Activated T-cell treated with anti-CD3 and anti-CD28 coated beads, Interleukin-2, amount 50 U/mL, for 72 hours (primary cell): ENCODE data around the gene ACKR3. TPM values are rescaled to one million over a fixed set of nuclear protein-coding genes. Genes with fewer than 3 reads are reported as not detected.

Experiments used
- ATAC-seq, 2 donors: fragments of 150-1000 bp; cut with Tn5 transposase; replicated peaks in 1 of 2; 2 replicates each; pipeline ENCODE4 v1.10.0; 2021; ENCODE audit warnings: moderate library complexity in 2 of 2, mild to moderate bottlenecking in 1 of 2
- DNase-seq, 2 donors: peaks; one replicate each; pipeline ENCODE4 v3.0.0; 2021 to 2022; ENCODE audit warnings: mixed read lengths in 1 of 2
- H3K27ac Mint-ChIP-seq: one replicate; pipeline ENCODE4 v1.8.0; 2022; ENCODE audit warnings: mild to moderate bottlenecking, moderate library complexity, mixed read lengths
- H3K27me3 Mint-ChIP-seq: one replicate; pipeline ENCODE4 v1.8.0; 2022; ENCODE audit warnings: low read depth, mixed read lengths
- H3K36me3 Mint-ChIP-seq, 2 donors: one replicate each; pipeline ENCODE4 v1.8.0; 2022; ENCODE audit warnings: mixed read lengths in 2 of 2, mild to moderate bottlenecking in 1 of 2; ENCODE audit not compliant: insufficient read depth in 2 of 2
- H3K4me1 Mint-ChIP-seq: one replicate; pipeline ENCODE4 v1.8.0; 2022; ENCODE audit warnings: low read depth, mixed read lengths
- H3K4me3 Mint-ChIP-seq, 2 donors: one replicate each; pipeline ENCODE4 v1.8.0; 2022; ENCODE audit warnings: mild to moderate bottlenecking in 2 of 2, mixed read lengths in 2 of 2, moderate library complexity in 2 of 2
- H3K9me3 Mint-ChIP-seq, 2 donors: one replicate each; pipeline ENCODE4 v1.8.0; 2022; ENCODE audit warnings: mixed read lengths in 2 of 2
- total RNA-seq, 2 donors: library from RNA; stranded (reverse); gene quantifications; one replicate each; pipeline ENCODE4 v1.2.3, GENCODE V29; 2022

The ACKR3 gene
- total RNA-seq, 2 donors from 2014 or later = 0.83 to 1.0 TPM

DNA sequence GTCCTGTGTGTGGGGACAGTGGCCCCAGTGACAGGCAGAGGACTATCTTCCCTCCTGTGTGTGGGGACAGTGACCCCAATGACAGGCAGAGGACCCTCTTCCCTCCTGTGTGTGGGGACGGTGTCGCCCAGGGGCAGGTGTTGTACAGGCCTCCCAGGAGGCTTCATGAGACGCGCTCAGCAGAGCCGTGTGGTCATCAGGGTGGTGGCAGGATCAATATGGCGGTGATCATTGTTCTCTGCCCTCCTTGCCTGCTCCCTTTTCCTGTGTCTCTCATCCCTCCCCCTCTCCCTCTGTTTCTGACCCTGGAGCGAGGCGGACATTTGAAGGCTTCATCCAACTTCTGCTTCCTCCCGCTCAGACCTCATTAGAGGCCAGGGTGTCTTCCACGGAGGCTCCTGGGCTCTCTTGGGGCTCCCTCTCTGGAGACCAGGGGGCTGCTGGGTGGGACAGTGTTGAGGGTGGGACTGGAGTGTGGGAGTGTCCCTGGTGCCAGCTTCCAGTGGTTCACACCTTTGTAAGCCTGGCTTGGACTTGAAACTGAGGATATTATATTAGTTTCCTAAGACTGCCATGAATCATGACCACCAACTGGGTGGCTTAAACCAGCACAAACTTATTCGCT lies 59.5 kb downstream of the ACKR3 start:
- no peaks in the 10 kb centered on the region for H3K4me1 Mint-ChIP-seq
- no peak overlapping the region for H3K4me3 Mint-ChIP-seq
- ATAC-seq (no peak), DNase-seq (no peak)
- H3K36me3 Mint-ChIP-seq = no peaks in the 10 kb centered on the region
- H3K27me3 Mint-ChIP-seq = peaks cover 5% of the 10 kb centered on the region
- no peak overlapping the region for H3K27ac Mint-ChIP-seq
- H3K9me3 Mint-ChIP-seq = no peaks in the 10 kb centered on the region

DNA sequence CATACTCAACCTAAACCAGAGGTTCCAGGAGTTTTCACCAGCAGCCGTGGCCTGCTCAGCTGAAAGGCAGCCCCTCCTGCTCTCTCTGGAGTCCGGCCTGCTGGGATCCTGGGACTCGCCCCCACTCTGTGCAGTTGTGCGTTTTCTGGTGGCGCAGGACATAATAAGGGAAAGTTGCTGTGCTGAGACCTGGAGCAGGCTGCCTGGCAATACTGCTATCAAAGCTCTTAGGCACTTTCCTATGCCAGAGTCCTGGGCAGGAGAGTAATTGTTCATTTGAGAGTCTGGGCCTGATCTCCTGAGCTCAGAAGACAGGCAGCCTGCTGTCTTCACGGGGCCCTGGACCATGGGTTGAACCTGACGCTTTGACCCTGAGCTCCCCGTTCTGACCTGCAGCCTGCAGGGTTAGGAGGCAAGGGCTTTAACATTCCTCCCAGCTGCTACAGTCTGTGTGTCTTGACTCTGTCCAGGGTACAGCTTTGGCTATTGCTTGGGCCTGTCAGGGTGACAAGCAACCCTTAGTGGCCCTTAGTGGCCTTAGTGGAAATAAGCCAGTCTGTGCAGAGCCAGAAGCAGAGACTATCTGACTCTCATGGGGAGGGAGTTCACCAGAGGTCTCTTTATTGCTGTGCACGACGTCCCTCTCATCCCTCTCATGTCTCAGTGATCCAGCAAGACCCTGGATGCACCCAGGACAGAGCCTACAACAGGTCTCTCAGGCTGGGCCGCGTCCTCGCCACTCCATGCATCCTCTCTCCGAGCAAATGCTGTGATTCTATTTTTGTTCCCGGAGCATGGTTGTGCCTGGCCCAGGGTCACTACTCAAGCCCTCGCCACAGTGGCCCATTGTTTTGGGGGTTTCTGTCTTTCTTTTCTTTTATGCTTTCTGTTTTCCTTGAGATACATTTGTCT lies 60.6 kb downstream of the ACKR3 start:
- no peak overlapping the region for H3K4me3 Mint-ChIP-seq
- ATAC-seq (no peak), DNase-seq (no peak)
- H3K9me3 Mint-ChIP-seq = no peaks in the 10 kb centered on the region
- H3K4me1 Mint-ChIP-seq = no peaks in the 10 kb centered on the region
- no peaks in the 10 kb centered on the region for H3K36me3 Mint-ChIP-seq
- peaks cover 5% of the 10 kb centered on the region for H3K27me3 Mint-ChIP-seq
- no peak overlapping the region for H3K27ac Mint-ChIP-seq

DNA sequence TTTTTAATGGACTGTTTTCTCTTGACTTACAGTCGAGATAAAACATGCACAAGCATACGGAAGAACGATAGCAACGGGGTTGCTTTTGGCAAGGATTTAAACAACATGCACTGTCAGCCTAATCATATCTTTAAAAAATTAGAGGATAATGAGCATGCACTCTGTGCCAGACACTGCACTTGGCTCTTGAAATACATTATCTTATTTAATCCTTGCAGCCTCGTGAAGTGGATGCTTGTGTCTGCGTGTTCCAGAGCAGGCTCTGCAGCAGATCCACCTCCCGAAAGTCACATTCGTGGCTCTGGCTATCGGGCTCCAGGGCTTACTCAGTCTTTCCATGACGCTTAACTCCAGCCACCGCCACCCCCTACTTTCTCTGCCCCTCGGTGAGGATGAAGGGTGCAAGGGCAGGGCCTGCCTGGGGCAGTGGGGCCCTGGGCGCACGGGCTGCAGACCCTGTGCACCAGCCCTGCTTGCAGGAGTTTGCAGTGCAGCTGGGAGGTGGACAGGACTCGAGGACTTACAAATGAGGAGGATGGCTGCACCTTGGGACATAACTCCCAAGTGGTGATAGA lies 61.7 kb downstream of the ACKR3 start:
- peaks cover 5% of the 10 kb centered on the region for H3K27me3 Mint-ChIP-seq
- H3K27ac Mint-ChIP-seq = no peak overlapping the region
- ATAC-seq (no peak), DNase-seq (no peak)
- no peak overlapping the region for H3K4me3 Mint-ChIP-seq
- no peaks in the 10 kb centered on the region for H3K9me3 Mint-ChIP-seq
- H3K4me1 Mint-ChIP-seq = no peaks in the 10 kb centered on the region
- H3K36me3 Mint-ChIP-seq = no peaks in the 10 kb centered on the region

DNA sequence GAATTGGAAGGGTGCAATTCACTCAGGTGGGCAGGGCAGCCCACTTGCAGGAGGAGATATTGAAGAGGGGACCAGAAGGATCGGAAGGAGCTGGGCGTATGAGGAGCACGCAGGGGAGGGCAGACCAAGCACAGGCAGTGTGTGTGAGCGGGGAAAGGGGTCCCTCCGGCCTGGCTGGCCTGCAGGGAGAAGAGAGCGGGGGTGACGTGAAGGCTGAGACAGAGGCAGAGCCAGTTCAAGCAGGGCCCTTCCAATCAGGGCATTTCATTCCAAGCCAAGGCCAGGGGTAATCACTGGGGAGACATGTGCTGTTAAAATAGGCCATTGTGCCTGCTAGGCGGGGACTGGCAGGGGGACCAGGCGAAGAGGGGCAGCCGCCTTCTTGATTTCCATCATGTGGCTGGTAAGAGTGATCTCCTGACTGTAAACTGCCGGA lies 62.2 kb downstream of the ACKR3 start:
- H3K27ac Mint-ChIP-seq = no peak overlapping the region
- no peak overlapping the region for H3K4me3 Mint-ChIP-seq
- no peaks in the 10 kb centered on the region for H3K9me3 Mint-ChIP-seq
- no peaks in the 10 kb centered on the region for H3K36me3 Mint-ChIP-seq
- DNase-seq = no peak
- no peaks in the 10 kb centered on the region for H3K4me1 Mint-ChIP-seq
- peaks cover 5% of the 10 kb centered on the region for H3K27me3 Mint-ChIP-seq
- ATAC-seq = no peak
